Ovary (tissue), 3 donors: Measurements from ENCODE around the gene CYP4Z1.
"Not testable (repeated sequence)": the region's sequence is repeated elsewhere in the genome, so short reads cannot be mapped to it uniquely, and the experiment has no call there.

Experiments
- CTCF ChIP-seq, 3 donors: fragments of 450-650 bp in 2 of 3; fragments of 200-600 bp in 1 of 3; IDR thresholded peaks; one replicate each; pipeline versions ENCODE4 v1.5.1 to v1.8.0; 2016 to 2022; ENCODE audit warnings: antibody characterized with exemption in 3 of 3, mild to moderate bottlenecking in 1 of 3
- EP300 ChIP-seq: sonication (generic); formaldehyde crosslinking; IDR thresholded peaks from one replicate; pipeline ENCODE4 v1.6.1; 2017; ENCODE audit warnings: antibody characterized with exemption
- POLR2A ChIP-seq: fragments of 450-650 bp; IDR thresholded peaks from one replicate; pipeline ENCODE4 v1.6.1; 2017; ENCODE audit warnings: antibody characterized with exemption, mild to moderate bottlenecking, moderate library complexity
- donor health status: DM: no; HTN: no; CAD: no.

GRCh38 chr1:47124834-47125233 lies 57.8 kb downstream of the CYP4Z1 start:
- not testable (repeated sequence) for TF ChIP-seq CTCF (IDR thresholded peaks at IDR 0.05); POLR2A; EP300
